Panc1 (cell line): ENCODE results near the gene PLA2G2D. TPM values are rescaled to one million over a fixed set of nuclear protein-coding genes. Genes with fewer than 3 reads are reported as not detected.

Source experiments
- ATAC-seq: fragments of 200-7000 bp; cut with Tn5 transposase; 2 replicates; pipeline ENCODE4 v1.9.1; 2020; ENCODE audit warnings: mild to moderate bottlenecking, moderate library complexity
- BruUV-seq: library from RNA; stranded (reverse); fragments of 400-500 nt; replicated peaks from 2 replicates; lab custom pipeline; 2021; lab: Mats Ljungman, UMichigan
- CTCF ChIA-PET: fragments of 300-600 bp; sonication (Branson Sonifier 250); formaldehyde crosslinking; loops from one replicate; lab custom pipeline; 2022; ENCODE audit warnings: antibody characterized with exemption; lab: Charles Lee
- POLR2A ChIA-PET: fragments of 300-600 bp; sonication (Branson Sonifier 250); formaldehyde crosslinking; loops from one replicate; lab custom pipeline; 2022; ENCODE audit warnings: antibody characterized with exemption; lab: Charles Lee
- DNase-seq: peaks from one replicate; pipeline ENCODE4 v3.0.0-alpha.2; 2010; ENCODE audit warnings: low read depth, low spot score
- H3K27ac ChIP-seq: 2 replicates; pipeline ENCODE4 v1.5.1; 2011; ENCODE audit warnings: mild to moderate bottlenecking, low read length, inconsistent platforms
- H3K27me3 ChIP-seq: fragments of 200-500 bp; sonication (Bioruptor generic); 2 replicates; pipeline ENCODE4 v1.6.0; 2014; ENCODE audit warnings: low read length, inconsistent platforms; ENCODE audit not compliant: control insufficient read depth, insufficient read depth
- H3K36me3 ChIP-seq: fragments of 200-500 bp; sonication (Bioruptor generic); 2 replicates; pipeline ENCODE4 v1.5.1; 2014; ENCODE audit warnings: inconsistent platforms, mild to moderate bottlenecking, low read length, moderate library complexity; ENCODE audit not compliant: control insufficient read depth, insufficient read depth
- H3K4me1 ChIP-seq: 2 replicates; pipeline ENCODE4 v1.5.1; 2011; ENCODE audit warnings: inconsistent platforms, mild to moderate bottlenecking, low read length, moderate library complexity; ENCODE audit not compliant: control insufficient read depth, insufficient read depth
- H3K4me3 ChIP-seq, 2 experiments: 2 replicates each; pipeline ENCODE4 v1.5.1; 2011 to 2012; ENCODE audit warnings: low read depth in 2 of 2, low read length in 2 of 2, mild to moderate bottlenecking in 2 of 2, inconsistent platforms in 1 of 2, moderate library complexity in 1 of 2
- H3K9me3 ChIP-seq: fragments of 200-500 bp; sonication (Bioruptor generic); 2 replicates; pipeline ENCODE4 v1.5.1; 2014; ENCODE audit warnings: low read depth, mild to moderate bottlenecking, inconsistent platforms, low read length, moderate library complexity; ENCODE audit not compliant: control insufficient read depth, insufficient read depth
- POLR2AphosphoS5 ChIP-seq: IDR thresholded peaks from 2 replicates; pipeline ENCODE4 v1.6.1; 2012; ENCODE audit warnings: mild to moderate bottlenecking, low read depth, low read length, moderate library complexity
- SIN3A ChIP-seq: IDR thresholded peaks from 2 replicates; pipeline ENCODE4 v1.6.1; 2012; ENCODE audit warnings: low read depth, mild to moderate bottlenecking, low read length, moderate library complexity, borderline replicate concordance; ENCODE audit not compliant: insufficient read depth
- TCF7L2 ChIP-seq: IDR thresholded peaks from 2 replicates; pipeline ENCODE4 v1.6.1; 2011; ENCODE audit warnings: mild to moderate bottlenecking, low read depth, low read length, inconsistent platforms
- in situ Hi-C: cut with HindIII; loops from 2 replicates; pipeline ENCODE4 v1.10.0; 2016; ENCODE audit warnings: low sequenced_read_pairs, low pct_unique_long_range_greater_than_20kb
- intact Hi-C: fragments of 100-400 bp; cut with micrococcal nuclease; formaldehyde crosslinking; loops from one replicate; pipeline ENCODE4 v1.10.0; 2022; ENCODE audit not compliant: unreplicated experiment
- total RNA-seq: library from RNA; stranded (reverse); gene quantifications from one replicate; pipeline ENCODE4 v1.2.1, GENCODE V29; 2021; ENCODE audit not compliant: unreplicated experiment
- TF ChIP-seq, protein P1 (sequence below): fragments of 450-650 bp; IDR thresholded peaks from 2 replicates; pipeline ENCODE4 v1.5.1; 2017; ENCODE audit warnings: mild to moderate bottlenecking
- TF ChIP-seq, protein P2 (sequence below), 2 experiments: IDR thresholded peaks; 2 replicates each; pipeline ENCODE4 v1.6.1; 2011 to 2012; ENCODE audit warnings: low read depth in 2 of 2, control low read depth in 1 of 2, low read length in 1 of 2, mild to moderate bottlenecking in 1 of 2, moderate library complexity in 1 of 2; ENCODE audit not compliant: insufficient read depth in 1 of 2

Gene PLA2G2D
- total RNA-seq, 1 experiment from 2014 or later, result not detected

DNA sequence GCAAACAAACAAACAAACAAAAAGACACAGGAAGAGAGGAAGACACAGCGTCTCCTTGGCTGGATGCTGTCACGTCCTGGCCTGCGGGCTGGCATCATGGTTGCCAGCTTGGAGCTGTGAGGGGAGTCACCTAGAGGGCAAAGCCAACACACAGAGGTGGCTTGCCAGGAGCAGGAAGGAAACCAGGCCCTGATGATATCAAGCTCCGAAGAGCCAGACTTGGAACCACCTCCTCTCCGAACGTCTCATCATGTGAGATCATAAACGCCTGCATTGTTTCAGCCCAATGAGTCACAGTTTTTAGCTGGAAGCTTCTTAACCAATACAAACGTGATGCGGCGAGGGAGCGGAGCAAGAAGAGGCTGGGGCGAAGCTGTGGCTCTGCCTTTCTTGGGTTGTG is 8.7 kb downstream of the PLA2G2D start:
- H3K27me3 ChIP-seq, result peaks cover 4% of the 10 kb centered on the region; the same call in 1 of the 2 replicates
- ChIA-PET CTCF (no interaction called here), POLR2A (interaction anchor here (0.5 to 0.7 kb wide), 2 partner anchors 10 to 35 kb away, joined by 3 read pairs; no protein-coding TSS in a partner anchor)
- no peak for ATAC-seq
- no peaks in the 10 kb centered on the region for H3K4me1 ChIP-seq
- no peaks in the 10 kb centered on the region for H3K9me3 ChIP-seq
- no peak for TF ChIP-seq POLR2AphosphoS5
- TF ChIP-seq, protein P1, sequence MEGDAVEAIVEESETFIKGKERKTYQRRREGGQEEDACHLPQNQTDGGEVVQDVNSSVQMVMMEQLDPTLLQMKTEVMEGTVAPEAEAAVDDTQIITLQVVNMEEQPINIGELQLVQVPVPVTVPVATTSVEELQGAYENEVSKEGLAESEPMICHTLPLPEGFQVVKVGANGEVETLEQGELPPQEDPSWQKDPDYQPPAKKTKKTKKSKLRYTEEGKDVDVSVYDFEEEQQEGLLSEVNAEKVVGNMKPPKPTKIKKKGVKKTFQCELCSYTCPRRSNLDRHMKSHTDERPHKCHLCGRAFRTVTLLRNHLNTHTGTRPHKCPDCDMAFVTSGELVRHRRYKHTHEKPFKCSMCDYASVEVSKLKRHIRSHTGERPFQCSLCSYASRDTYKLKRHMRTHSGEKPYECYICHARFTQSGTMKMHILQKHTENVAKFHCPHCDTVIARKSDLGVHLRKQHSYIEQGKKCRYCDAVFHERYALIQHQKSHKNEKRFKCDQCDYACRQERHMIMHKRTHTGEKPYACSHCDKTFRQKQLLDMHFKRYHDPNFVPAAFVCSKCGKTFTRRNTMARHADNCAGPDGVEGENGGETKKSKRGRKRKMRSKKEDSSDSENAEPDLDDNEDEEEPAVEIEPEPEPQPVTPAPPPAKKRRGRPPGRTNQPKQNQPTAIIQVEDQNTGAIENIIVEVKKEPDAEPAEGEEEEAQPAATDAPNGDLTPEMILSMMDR, result no peak
- TF ChIP-seq, protein P2, sequence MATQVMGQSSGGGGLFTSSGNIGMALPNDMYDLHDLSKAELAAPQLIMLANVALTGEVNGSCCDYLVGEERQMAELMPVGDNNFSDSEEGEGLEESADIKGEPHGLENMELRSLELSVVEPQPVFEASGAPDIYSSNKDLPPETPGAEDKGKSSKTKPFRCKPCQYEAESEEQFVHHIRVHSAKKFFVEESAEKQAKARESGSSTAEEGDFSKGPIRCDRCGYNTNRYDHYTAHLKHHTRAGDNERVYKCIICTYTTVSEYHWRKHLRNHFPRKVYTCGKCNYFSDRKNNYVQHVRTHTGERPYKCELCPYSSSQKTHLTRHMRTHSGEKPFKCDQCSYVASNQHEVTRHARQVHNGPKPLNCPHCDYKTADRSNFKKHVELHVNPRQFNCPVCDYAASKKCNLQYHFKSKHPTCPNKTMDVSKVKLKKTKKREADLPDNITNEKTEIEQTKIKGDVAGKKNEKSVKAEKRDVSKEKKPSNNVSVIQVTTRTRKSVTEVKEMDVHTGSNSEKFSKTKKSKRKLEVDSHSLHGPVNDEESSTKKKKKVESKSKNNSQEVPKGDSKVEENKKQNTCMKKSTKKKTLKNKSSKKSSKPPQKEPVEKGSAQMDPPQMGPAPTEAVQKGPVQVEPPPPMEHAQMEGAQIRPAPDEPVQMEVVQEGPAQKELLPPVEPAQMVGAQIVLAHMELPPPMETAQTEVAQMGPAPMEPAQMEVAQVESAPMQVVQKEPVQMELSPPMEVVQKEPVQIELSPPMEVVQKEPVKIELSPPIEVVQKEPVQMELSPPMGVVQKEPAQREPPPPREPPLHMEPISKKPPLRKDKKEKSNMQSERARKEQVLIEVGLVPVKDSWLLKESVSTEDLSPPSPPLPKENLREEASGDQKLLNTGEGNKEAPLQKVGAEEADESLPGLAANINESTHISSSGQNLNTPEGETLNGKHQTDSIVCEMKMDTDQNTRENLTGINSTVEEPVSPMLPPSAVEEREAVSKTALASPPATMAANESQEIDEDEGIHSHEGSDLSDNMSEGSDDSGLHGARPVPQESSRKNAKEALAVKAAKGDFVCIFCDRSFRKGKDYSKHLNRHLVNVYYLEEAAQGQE (IDR thresholded peaks at IDR 0.05; ENCODE audit: insufficient read depth in 1 of 2, low read depth in 2 of 2, low read length in 1 of 2), result no peak
- TF ChIP-seq TCF7L2, result no peak
- no peak for TF ChIP-seq SIN3A
- H3K36me3 ChIP-seq, result no peaks in the 10 kb centered on the region
- no peak overlapping the region for H3K4me3 ChIP-seq
- in situ Hi-C loops, result no loop called here
- H3K27ac ChIP-seq, result no peak overlapping the region
- no peak for DNase-seq
- BruUV-seq, result no TSS peak
- intact Hi-C loops, result no loop called here

DNA sequence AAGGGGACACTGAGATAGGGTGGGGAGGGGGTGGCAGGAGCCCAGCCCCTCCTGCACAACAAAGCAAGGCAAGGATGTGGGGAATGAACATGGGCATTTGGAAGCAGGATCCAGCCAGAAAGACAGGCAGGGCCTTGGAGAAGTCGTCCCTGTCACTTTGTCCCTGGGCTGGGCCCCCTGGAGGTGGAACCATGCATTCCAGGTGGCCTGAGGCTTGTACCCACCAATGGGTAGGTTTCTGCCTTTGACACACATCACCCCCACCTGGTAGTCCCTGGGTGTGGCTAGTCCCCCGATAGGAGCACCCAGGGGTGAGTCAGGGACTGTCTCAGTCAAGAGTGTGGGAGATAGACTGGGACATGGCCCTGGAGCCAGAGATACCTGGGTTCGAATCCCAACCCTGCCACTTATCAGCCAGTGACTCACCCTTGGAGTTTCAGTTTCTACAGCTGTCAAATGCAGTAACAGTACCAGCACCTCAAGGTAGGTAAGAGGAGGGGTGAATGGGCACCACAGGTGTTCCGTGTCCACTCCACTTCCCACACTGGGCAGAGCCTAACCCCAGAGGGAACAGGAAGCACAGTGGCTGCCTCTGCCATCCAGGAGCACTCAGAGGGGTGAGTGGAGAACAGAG is 10.0 kb downstream of the PLA2G2D start:
- Histone ChIP-seq H3K27me3 (peaks cover 4% of the 10 kb centered on the region; the same call in 1 of the 2 replicates), H3K36me3 (no peaks in the 10 kb centered on the region), H3K9me3 (no peaks in the 10 kb centered on the region), H3K27ac (no peak overlapping the region), H3K4me1 (no peaks in the 10 kb centered on the region), H3K4me3 (no peak overlapping the region)
- ATAC-seq (no peak), DNase-seq (no peak)
- no peak for TF ChIP-seq SIN3A
- TF ChIP-seq, protein P2 (IDR thresholded peaks at IDR 0.05; ENCODE audit: insufficient read depth in 1 of 2, low read depth in 2 of 2, low read length in 1 of 2), result no peak
- ChIA-PET POLR2A (interaction anchor here (0.7 kb wide), 1 partner anchor 229 kb away, joined by 3 read pairs; no protein-coding TSS in a partner anchor), CTCF (no interaction called here)
- intact Hi-C loops, result no loop called here
- no TSS peak for BruUV-seq
- in situ Hi-C loops, result no loop called here
